Measurements from ENCODE around the gene KRT85.

KRT85 gene

GRCh38 chr12:52364901-52365489 lies 2.3 kb downstream of the KRT85 start:
- no peak for DNase-seq

GRCh38 chr12:52364061-52364460 lies 3.2 kb downstream of the KRT85 start:
- DNase-seq = no peak

DNA sequence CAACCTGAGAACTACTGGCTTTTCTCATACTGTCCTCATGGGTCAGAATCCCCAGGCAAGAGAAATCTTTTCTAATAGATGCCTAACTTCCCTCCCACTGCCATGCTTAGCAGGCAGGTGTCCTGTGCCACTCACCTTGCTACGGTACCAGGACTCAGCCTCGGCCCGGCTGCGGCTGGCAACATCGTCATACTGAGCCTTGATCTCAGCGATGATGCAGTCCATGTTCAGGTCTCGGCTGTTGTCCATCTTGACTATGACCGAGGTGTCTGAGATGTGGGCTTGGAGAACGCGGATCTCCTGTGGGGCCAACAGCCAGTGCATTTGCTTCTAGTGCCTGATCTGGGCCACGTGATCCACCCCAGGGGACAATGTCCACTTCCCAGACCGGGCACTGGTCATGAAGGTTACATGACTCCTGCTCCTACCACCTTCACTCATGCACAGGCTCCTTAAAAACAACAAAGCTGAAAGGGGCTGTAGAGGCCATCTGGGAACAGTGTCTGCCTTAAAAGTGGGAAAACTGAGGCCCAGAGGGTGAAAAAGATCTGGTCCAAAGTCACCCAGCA lies 4.1 kb downstream of the KRT85 start:
- DNase-seq = no peak

GRCh38 chr12:52362118-52362726 lies 5.1 kb downstream of the KRT85 start:
- DNase-seq = peak in 1 of 2 donors; percentile 19

- no peak for DNase-seq
Observed at GRCh38 chr12:52361553-52361952, 5.7 kb downstream of the KRT85 start.

DNA sequence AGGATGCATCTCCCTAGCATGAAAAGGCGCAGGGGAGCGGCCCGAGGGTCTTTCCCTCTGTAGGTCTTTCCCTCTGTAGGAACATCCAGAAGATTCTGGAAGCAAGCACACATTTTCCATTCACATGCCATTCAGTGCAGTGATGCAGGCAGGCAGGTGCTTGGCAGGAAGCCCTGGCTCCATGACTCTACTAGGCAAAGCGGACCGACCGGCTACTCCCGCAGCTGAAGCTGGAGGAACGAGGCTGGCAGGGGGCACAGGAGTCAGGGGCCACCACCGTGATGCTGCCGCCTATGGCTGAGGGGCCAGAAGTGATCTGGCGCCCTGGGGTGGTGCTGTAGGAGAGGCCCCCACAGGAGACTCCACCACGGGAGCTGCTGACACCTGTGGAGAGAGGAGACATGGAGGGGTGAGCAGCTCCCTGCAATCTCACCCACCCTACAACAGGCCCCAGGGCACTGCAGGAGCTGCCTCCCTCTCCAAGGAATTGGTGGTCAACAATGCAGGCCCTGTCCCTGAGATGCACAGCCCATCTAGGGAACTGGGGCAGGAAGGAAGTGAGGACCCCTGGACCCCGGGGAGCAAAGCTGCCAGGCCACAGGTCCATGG lies 6.5 kb downstream of the KRT85 start:
- DNase-seq = no peak

- no peak for DNase-seq
Observed at GRCh38 chr12:52360106-52360662, 7.1 kb downstream of the KRT85 start.

DNA sequence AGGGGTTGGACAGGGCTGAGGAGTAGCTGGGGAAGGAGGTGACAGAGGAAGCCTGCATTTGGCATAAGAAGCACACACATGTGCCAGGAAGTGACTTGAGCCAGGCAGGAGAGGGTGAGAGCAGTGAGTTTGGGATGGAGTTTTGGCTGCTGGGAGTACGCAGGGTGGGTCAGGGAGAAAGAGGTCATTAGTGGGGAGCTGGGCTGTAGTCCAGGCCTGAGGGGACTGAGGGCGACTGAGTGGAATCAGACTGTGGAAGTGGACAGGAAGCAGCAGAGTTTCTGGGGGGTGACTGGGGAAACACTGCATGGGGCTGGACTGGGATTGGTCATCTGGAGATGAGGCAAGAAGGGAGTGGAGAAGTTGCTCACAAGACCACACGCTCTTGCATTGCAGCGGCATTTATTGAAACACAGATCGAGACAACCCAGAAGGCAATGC lies 7.6 kb downstream of the KRT85 start:
- DNase-seq = no peak

GRCh38 chr12:52358575-52359350 lies 8.5 kb downstream of the KRT85 start:
- no peak for DNase-seq

DNA sequence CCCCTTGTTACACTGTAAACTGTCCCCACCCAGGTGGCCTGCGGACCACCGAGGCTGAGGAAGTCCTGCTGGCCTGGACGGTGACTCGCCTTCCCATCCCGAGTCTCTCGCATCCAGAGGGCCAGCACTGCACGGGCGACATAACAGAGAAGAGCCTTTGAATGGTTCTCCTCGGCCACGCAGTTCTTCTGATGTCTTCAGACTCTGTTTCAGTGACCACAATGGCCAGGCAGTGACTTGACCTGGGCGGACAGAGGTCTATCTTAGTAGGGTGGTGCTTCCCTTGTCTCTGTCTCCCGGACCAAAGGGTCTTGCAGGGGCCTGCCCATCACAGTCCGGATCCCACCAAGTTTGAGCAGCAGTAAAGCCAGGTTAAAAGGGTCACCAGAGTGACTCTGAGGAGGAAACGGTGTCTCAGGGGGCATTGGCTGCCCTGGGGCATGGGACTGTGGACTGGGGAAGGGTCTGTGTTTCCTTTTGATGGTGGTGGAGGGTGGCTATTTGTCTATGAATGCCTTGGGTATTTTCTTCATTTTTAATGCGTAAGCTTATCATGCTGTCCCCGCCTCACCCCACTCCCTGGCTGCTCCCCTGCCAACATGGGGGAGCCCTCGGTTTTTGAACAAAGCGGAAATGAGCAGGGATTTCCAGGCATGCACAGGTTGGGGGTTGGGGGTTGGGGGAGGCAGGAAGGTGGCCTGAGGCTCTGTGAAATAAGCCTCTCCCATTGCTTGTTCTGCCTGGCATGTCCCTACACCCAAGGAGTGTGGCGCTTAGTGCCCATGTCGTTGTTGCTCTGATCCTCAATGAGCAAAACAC lies 10.3 kb downstream of the KRT85 start:
- no peak for DNase-seq

DNA sequence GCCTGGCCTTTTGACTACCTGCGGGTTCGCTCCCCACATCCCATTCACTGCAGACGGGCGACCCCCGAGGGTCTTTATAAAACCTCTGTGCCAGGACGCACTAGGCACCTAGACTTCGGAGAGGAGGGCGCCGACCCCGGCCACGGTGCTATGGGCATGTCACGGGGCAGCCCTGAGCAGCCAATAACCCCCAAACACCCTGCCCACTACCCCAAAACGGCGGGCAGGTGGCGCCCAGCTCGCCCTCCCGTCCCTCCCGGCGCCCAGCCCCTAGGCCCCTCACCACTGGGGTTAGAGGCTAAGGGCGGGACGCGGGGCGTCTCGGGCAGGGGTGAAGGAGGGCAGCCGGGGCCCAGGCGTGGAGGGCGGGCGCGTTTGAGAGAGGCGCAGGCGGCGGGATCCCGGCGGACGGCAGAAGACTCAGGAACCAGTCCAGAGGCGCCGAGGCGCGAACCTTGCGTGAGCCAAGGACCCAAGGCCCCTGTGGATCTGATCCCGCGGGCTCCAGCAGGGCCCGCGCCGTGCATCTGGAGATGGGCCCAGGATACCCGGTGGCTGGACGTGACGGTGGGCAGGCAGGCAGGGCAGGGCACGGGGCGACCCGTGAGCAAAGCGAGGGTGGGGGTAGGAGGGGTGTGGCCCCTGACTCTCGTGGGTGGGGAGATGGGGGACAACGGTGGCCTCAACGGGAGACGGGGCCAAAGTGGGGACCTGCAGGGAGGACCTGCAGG lies 11.1 kb downstream of the KRT85 start:
- no peak for DNase-seq

DNA sequence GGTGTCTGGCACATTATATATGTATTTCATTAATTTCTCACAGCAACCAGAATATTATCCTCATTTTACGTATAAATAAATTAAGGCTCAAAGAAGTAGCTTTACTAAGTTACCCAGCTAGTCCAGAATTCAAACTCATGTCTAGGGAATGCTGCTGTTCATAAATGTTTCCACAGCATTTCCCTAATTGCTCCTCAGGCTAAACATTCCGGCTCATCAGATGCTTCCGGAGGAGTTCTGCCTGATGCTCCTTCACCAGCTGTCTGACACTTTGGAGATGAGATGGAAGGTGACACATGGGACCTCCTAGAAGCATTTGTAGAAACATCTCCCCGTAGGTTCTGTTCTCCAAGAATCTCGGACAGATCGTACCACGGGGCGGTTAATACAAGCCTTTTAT lies 12.1 kb downstream of the KRT85 start:
- DNase-seq = no peak

DNA sequence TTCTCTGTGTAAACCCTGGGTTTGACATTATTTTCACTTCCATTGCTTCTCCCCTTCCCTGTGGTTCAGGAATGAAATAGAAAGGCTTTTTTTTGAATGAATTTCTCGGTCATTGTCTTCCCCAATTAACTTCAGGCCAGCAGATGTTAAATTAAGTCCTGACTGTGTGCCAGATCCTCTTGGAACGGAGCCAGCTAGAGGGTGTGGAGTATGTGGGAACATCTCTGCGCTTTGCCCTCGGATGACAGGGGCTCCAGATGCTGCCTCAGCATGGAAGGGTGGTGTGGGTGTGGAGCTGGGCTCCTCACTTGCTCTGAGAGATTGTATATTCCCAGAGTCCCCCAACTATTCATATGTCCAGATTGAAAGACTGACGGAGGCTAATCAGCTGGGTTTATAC lies 13.1 kb downstream of the KRT85 start:
- DNase-seq = no peak

DNA sequence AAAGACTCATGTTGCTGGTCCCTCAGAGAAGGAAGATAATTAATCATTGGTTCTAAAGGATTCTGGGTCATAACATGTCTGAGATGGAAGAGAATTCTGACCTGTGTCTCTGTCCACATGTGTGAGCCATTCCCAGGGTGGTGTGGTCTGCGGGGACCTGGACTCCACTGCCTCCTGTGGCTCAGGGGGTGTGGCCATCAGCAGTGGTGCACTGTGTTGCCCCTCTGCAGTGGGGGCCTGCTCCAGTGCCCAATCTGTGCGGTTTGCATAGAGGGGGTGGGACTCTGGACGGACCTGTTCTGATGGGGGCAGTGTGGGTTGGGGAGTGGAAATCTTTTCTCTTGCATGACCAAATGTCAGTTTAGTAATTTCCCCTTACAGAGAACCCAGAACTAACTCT lies 13.5 kb downstream of the KRT85 start:
- DNase-seq = no peak

DNA sequence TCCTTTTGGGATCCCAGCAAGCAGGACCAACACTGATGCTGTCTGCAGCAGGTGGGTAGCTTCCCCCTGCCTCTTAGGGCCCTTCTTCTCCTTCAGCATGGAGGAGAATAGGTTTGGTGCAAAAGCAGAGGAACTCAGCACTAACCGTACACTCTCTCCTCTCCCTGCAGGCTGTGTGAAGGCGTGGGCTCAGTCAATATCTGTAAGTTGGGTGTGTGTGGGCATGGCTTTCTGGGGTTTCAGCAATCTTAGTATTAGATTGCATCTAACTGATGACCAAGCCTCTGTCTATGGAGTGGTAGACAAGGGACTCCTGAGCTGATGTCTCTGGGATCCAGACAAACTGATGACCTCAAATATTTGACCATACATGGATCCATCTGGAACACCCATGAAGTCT lies 14.3 kb downstream of the KRT85 start:
- no peak for DNase-seq

GRCh38 chr12:52351196-52352059 lies 15.9 kb downstream of the KRT85 start:
- DNase-seq = peak; percentile 24 to 40

DNA sequence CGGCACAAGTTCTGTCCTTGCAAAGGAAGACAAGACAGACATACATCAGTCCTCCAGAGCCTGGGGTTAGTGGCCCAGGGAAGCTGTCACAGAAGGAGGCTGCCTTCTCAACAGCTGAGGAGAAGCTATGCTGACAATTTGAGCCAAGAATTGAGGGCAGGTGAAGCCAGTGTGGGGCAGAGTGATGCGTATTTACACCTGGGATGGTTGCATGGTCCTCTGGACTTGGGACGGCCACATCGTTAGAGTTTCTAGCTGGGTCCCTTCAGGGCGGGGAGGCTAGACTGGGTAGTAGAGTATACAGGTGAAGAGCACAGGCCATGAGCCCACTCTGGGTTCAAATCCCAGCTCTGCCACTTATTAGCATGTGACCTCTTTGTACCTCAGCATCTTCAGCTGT lies 16.5 kb downstream of the KRT85 start:
- DNase-seq = no peak

DNA sequence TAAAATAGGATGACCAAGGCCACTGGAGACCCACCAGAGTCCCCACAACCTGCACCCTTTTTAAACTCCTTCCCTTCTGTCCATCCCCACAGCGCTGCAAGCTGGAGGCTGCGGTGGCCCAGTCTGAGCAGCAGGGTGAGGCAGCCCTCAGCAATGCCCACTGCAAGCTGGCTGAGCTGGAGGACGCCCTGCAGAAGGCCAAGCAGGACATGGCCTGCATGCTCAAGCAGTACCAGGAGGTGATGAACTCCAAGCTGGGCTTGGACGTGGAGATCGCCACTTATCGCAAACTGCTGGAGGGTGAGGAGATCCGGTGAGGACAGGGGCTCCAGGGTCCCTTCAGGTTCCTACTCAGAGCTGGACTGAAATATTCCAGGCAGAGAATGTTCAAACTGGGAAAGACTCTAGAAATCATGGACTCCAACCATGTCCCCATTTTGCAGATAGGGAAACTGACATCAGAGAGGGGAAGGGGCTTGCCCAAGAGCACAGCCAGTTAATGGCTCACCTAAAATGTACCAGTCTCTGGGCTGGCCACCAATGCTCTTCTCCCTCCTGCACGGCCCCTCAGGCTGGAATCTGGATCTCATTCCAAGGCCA lies 17.2 kb downstream of the KRT85 start:
- no peak for DNase-seq

- no peak for DNase-seq
Observed at GRCh38 chr12:52349196-52349595, 18.1 kb downstream of the KRT85 start.
